IMR-90 (cell line): Measurements from ENCODE around the gene EPN1. TPM values are rescaled to one million over a fixed set of nuclear protein-coding genes. Genes with fewer than 3 reads are reported as not detected.

Experiments
- ATAC-seq: fragments of 200-7000 bp; cut with Tn5 transposase; 2 replicates; pipeline ENCODE4 v1.9.1; 2020; ENCODE audit warnings: low read depth, mild to moderate bottlenecking, moderate library complexity
- BruUV-seq: library from RNA; stranded (reverse); fragments of 400-500 nt; replicated peaks from 2 replicates; lab custom pipeline; 2021; lab: Mats Ljungman, UMichigan
- CTCF ChIA-PET: fragments of 300-600 bp; formaldehyde crosslinking; extraction: SDS; loops from one replicate; lab custom pipeline; 2021; ENCODE audit warnings: antibody characterized with exemption; lab: Yijun Ruan, JAX
- POLR2A ChIA-PET: fragments of 300-600 bp; sonication (Branson Sonifier 250); formaldehyde crosslinking; loops from one replicate; lab custom pipeline; 2022; ENCODE audit warnings: antibody characterized with exemption; ENCODE audit not compliant: unreplicated experiment; lab: Charles Lee
- DNase-seq: peaks from one replicate; pipeline ENCODE4 v3.0.0; 2013
- H2AFZ ChIP-seq: replicated peaks from 2 replicates; pipeline ENCODE3; 2013; ENCODE audit warnings: low read length, mild to moderate bottlenecking; ENCODE audit not compliant: poor library complexity
- H2AK5ac ChIP-seq: 2 replicates; pipeline ENCODE4 v1.6.1; 2013; ENCODE audit warnings: low read depth, low read length, inconsistent platforms
- H2AK9ac ChIP-seq: replicated peaks from 2 replicates; pipeline ENCODE3; 2013; ENCODE audit warnings: mild to moderate bottlenecking, low read depth, low read length, moderate library complexity; ENCODE audit not compliant: poor library complexity
- H2BK120ac ChIP-seq: 2 replicates; pipeline ENCODE4 v1.6.1; 2013; ENCODE audit warnings: low read depth, low read length, inconsistent platforms
- H2BK15ac ChIP-seq: 3 replicates; pipeline ENCODE4 v1.6.1; 2013; ENCODE audit warnings: low read depth, low read length, inconsistent platforms
- H2BK20ac ChIP-seq: 2 replicates; pipeline ENCODE4 v1.6.1; 2013; ENCODE audit warnings: low read depth, mild to moderate bottlenecking, inconsistent platforms, low read length, moderate library complexity
- H2BK5ac ChIP-seq: 2 replicates; pipeline ENCODE4 v1.6.1; 2013; ENCODE audit warnings: mild to moderate bottlenecking, low read depth, low read length, inconsistent platforms; ENCODE audit not compliant: poor library complexity, severe bottlenecking
- H3K14ac ChIP-seq: replicated peaks from 2 replicates; pipeline ENCODE4 v1.6.1; 2013; ENCODE audit warnings: low read depth, low read length, inconsistent platforms
- H3K18ac ChIP-seq: 2 replicates; pipeline ENCODE4 v1.6.1; 2013; ENCODE audit warnings: low read depth, low read length, control low read depth
- H3K23ac ChIP-seq: 2 replicates; pipeline ENCODE4 v1.6.1; 2013; ENCODE audit warnings: low read depth, low read length, inconsistent platforms
- H3K27ac ChIP-seq: 2 replicates; pipeline ENCODE4 v1.5.1; 2013; ENCODE audit warnings: mild to moderate bottlenecking, control low read depth, low read length; ENCODE audit not compliant: insufficient read depth
- H3K27me3 ChIP-seq: 2 replicates; pipeline ENCODE4 v1.6.1; 2013; ENCODE audit warnings: low read length; ENCODE audit not compliant: control insufficient read depth, insufficient read depth
- H3K36me3 ChIP-seq: 2 replicates; pipeline ENCODE4 v1.6.1; 2013; ENCODE audit warnings: low read length, mixed read lengths; ENCODE audit not compliant: control insufficient read depth, insufficient read depth
- H3K4ac ChIP-seq: 2 replicates; pipeline ENCODE4 v1.6.1; 2013; ENCODE audit warnings: low read depth, low read length, inconsistent platforms
- H3K4me1 ChIP-seq: 2 replicates; pipeline ENCODE4 v1.6.1; 2013; ENCODE audit warnings: low read length, mixed read lengths; ENCODE audit not compliant: control insufficient read depth, insufficient read depth
- H3K4me2 ChIP-seq: 2 replicates; pipeline ENCODE4 v1.6.1; 2013; ENCODE audit warnings: low read depth, mild to moderate bottlenecking, control low read depth, low read length, moderate library complexity
- H3K4me3 ChIP-seq: 2 replicates; pipeline ENCODE4 v1.5.1; 2013; ENCODE audit warnings: low read depth, mild to moderate bottlenecking, control low read depth, low read length, moderate library complexity; ENCODE audit not compliant: insufficient read depth
- H3K56ac ChIP-seq: 2 replicates; pipeline ENCODE4 v1.6.1; 2013; ENCODE audit warnings: low read length, inconsistent platforms; ENCODE audit not compliant: insufficient read depth; ENCODE audit errors: extremely low read depth
- H3K79me1 ChIP-seq, 2 experiments: 2 replicates each; pipeline ENCODE4 v1.6.1; 2013; ENCODE audit warnings: low read length in 2 of 2, inconsistent platforms in 1 of 2, low read depth in 1 of 2
- H3K9ac ChIP-seq: 2 replicates; pipeline ENCODE4 v1.6.1; 2013; ENCODE audit warnings: low read depth, low read length, control low read depth
- H3K9me1 ChIP-seq: 2 replicates; pipeline ENCODE4 v1.6.1; 2013; ENCODE audit warnings: low read length, inconsistent platforms; ENCODE audit not compliant: insufficient read depth
- H3K9me3 ChIP-seq: 2 replicates; pipeline ENCODE4 v1.6.1; 2013; ENCODE audit warnings: low read length; ENCODE audit not compliant: control insufficient read depth, insufficient read depth
- H4K20me1 ChIP-seq: 2 replicates; pipeline ENCODE4 v1.6.1; 2013; ENCODE audit warnings: low read length, inconsistent platforms; ENCODE audit not compliant: insufficient read depth
- H4K5ac ChIP-seq: 2 replicates; pipeline ENCODE4 v1.6.1; 2013; ENCODE audit warnings: mild to moderate bottlenecking, low read depth, low read length, control low read depth
- H4K8ac ChIP-seq, 2 experiments: 2 replicates each; pipeline ENCODE4 v1.6.1; 2013; ENCODE audit warnings: low read depth in 2 of 2, low read length in 2 of 2, control low read depth in 1 of 2, inconsistent platforms in 1 of 2
- H4K91ac ChIP-seq: 2 replicates; pipeline ENCODE4 v1.6.1; 2013; ENCODE audit warnings: low read depth, low read length, inconsistent platforms; ENCODE audit not compliant: insufficient read depth
- BHLHE40 ChIP-seq: fragments of 150-350 bp; IDR thresholded peaks from 2 replicates; pipeline ENCODE4 v1.6.1; 2016; ENCODE audit warnings: mild to moderate bottlenecking, low read depth, low read length
- CEBPB ChIP-seq: IDR thresholded peaks from 2 replicates; pipeline ENCODE4 v1.6.1; 2012; ENCODE audit warnings: low read depth, low read length, improper control_type of control experiment
- CHD1 ChIP-seq: IDR thresholded peaks from 2 replicates; pipeline ENCODE4 v1.6.1; 2012; ENCODE audit warnings: low read depth, low read length, improper control_type of control experiment
- FOS ChIP-seq: fragments of 150-350 bp; IDR thresholded peaks from 2 replicates; pipeline ENCODE4 v1.6.1; 2016; ENCODE audit warnings: low read depth, low read length
- MAFK ChIP-seq: IDR thresholded peaks from 2 replicates; pipeline ENCODE4 v1.6.1; 2012; ENCODE audit warnings: low read depth, low read length, improper control_type of control experiment
- MAZ ChIP-seq: IDR thresholded peaks from 2 replicates; pipeline ENCODE4 v1.6.1; 2012; ENCODE audit warnings: low read depth, mild to moderate bottlenecking, low read length, improper control_type of control experiment, moderate library complexity, borderline replicate concordance
- MXI1 ChIP-seq: IDR thresholded peaks from 2 replicates; pipeline ENCODE4 v1.6.1; 2012; ENCODE audit warnings: low read depth, mild to moderate bottlenecking, low read length, moderate library complexity, borderline replicate concordance
- NFE2L2 ChIP-seq: fragments of 150-350 bp; IDR thresholded peaks from 2 replicates; pipeline ENCODE4 v1.6.1; 2016; ENCODE audit warnings: low read depth, mild to moderate bottlenecking, low read length
- POLR2A ChIP-seq: IDR thresholded peaks from 2 replicates; pipeline ENCODE4 v1.6.1; 2012; ENCODE audit warnings: mild to moderate bottlenecking, low read depth, low read length
- RAD21 ChIP-seq: IDR thresholded peaks from 2 replicates; pipeline ENCODE4 v1.6.1; 2012; ENCODE audit warnings: low read length, improper control_type of control experiment
- RCOR1 ChIP-seq: IDR thresholded peaks from 2 replicates; pipeline ENCODE4 v1.6.1; 2012; ENCODE audit warnings: mild to moderate bottlenecking, low read length, improper control_type of control experiment; ENCODE audit not compliant: insufficient replicate concordance
- RFX5 ChIP-seq: IDR thresholded peaks from 2 replicates; pipeline ENCODE4 v1.8.0; 2012; ENCODE audit warnings: low read depth, mild to moderate bottlenecking, low read length, moderate library complexity
- SMC3 ChIP-seq: fragments of 150-350 bp; IDR thresholded peaks from 2 replicates; pipeline ENCODE4 v1.6.1; 2016; ENCODE audit warnings: low read depth, mild to moderate bottlenecking, antibody characterized with exemption, low read length, moderate library complexity
- WGBS, 2 experiments: methylation state at CpG; one replicate each; pipeline versions ENCODE4 v1.1.5 to v1.1.7; 2013; ENCODE audit warnings: missing lambda C conversion rate in 2 of 2; ENCODE audit not compliant: insufficient read length in 1 of 2; ENCODE audit errors: extremely low coverage in 2 of 2; 5-methylcytosine and 5-hydroxymethylcytosine counted together
- dilution Hi-C: fragments of 300-500 bp; cut with HindIII; formaldehyde crosslinking; loops from one replicate; pipeline ENCODE4 v1.14.3; 2018; ENCODE audit warnings: low sequenced_read_pairs; ENCODE audit not compliant: unreplicated experiment
- in situ Hi-C: fragments of 300-500 bp; cut with MboI; formaldehyde crosslinking; loops from 3 replicates; pipeline ENCODE4 v1.14.3; 2019; ENCODE audit warnings: low sequenced_read_pairs, inconsistent platforms, mixed read lengths
- intact Hi-C: fragments of 100-400 bp; cut with micrococcal nuclease; formaldehyde crosslinking; loops from 2 replicates; pipeline ENCODE4 v1.10.0; 2022
- polyA plus RNA-seq, 3 experiments: library from polyadenylated mRNA; depleted of rRNA; stranded (reverse); fragments of >200 nt; gene quantifications; 2 replicates each; pipeline ENCODE4 v1.2.3, GENCODE V29; 2012; ENCODE audit warnings: low replicate concordance in 1 of 3
- total RNA-seq: library from RNA; depleted of rRNA; stranded (reverse); fragments of >200 nt; gene quantifications from 2 replicates; pipeline ENCODE4 v1.2.3, GENCODE V29; 2012
- TF ChIP-seq, protein P1 (sequence below): fragments of 150-350 bp; IDR thresholded peaks from 2 replicates; pipeline ENCODE4 v1.6.1; 2016; ENCODE audit warnings: low read depth, mild to moderate bottlenecking, low read length, moderate library complexity, borderline replicate concordance
- TF ChIP-seq, protein P2 (sequence below): conservative IDR thresholded peaks from 2 replicates; pipeline ENCODE4 v1.5.1; 2012; ENCODE audit warnings: mild to moderate bottlenecking, low read depth, low read length, improper control_type of control experiment

Gene EPN1
- total and polyA plus RNA-seq, 2 of the 4 experiments (the other 2 are of a cell fraction) = 19.0 to 122 TPM

DNA sequence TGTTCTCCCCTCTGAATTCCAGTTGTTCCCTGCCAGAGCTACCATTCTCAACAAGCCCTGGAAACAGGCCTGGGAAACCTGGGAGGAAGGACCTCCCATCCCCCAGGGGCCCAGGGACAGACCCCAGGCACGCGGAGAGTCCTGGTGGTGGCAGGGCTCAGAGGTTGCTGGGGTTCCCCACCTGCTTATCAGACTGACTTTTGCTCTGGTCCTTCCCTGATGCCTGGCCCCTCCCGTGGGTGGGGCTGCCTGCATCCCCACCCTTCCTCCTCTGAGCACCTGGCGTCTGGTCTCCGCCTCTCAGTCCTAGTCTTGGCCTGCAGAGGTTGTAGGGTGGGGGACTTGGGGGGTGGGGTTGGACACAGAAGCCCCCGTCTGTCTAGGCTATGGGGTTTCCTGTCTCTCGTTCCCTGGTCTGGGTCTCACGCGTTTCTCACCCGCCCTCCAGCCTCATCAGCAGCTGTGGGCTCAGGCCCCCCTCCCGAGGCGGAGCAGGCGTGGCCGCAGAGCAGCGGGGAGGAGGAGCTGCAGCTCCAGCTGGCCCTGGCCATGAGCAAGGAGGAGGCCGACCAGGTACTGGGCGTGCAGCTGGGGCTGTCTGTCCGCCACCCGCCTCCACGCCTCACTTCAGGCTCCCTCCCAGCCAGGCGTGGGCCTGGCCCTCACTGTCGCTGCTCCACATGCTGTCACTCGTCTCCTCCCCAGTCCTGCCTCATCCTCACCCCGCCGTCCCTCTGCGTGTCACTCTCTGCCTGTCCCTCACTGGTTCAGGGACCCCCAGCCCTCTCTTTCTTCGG, 13.6 kb downstream of the EPN1 start:
- Histone ChIP-seq H2BK5ac (no peak overlapping the region), H3K79me1 (peaks cover 13 to 34% of the 10 kb centered on the region in 2 experiments), H4K91ac (no peak overlapping the region), H2AFZ (no peak overlapping the region), H3K4me1 (no peaks in the 10 kb centered on the region), H3K9me3 (no peaks in the 10 kb centered on the region), H2BK15ac (no peak overlapping the region), H4K20me1 (peaks cover 48% of the 10 kb centered on the region), H3K56ac (no peak overlapping the region), H3K18ac (no peak overlapping the region), H2BK20ac (no peak overlapping the region), H3K14ac (no peak overlapping the region), H2AK5ac (no peak overlapping the region), H3K9me1 (peaks cover 4% of the 10 kb centered on the region; the same call in 1 of the 2 replicates), H3K27me3 (no peaks in the 10 kb centered on the region), H3K23ac (no peak overlapping the region), H4K8ac (no peak overlapping the region), H2AK9ac (no peak overlapping the region), H3K4ac (no peak overlapping the region), H3K4me2 (no peak overlapping the region), H4K5ac (no peak overlapping the region), H3K27ac (no peak overlapping the region), H3K9ac (no peak overlapping the region), H3K36me3 (peaks cover 69% of the 10 kb centered on the region), H3K4me3 (no peak overlapping the region), H2BK120ac (no peak overlapping the region)
- dilution Hi-C loops (no loop called here), intact Hi-C loops (no loop called here), in situ Hi-C loops (loop anchor here (25.0 kb wide), 1 partner anchor 449 kb away; the partner anchor contains the start of gene ZNF444)
- 93% methylated on average over 6 of the region's 27 CpGs; no CpG with 5 or more reads in 1 of the 2 experiments for WGBS, 2 experiments
- ChIA-PET CTCF (no interaction called here), POLR2A (no interaction called here)
- ATAC-seq = no peak
- no peak for DNase-seq
- no TSS peak for BruUV-seq
- no peak for TF ChIP-seq POLR2A
- TF ChIP-seq, protein P1, sequence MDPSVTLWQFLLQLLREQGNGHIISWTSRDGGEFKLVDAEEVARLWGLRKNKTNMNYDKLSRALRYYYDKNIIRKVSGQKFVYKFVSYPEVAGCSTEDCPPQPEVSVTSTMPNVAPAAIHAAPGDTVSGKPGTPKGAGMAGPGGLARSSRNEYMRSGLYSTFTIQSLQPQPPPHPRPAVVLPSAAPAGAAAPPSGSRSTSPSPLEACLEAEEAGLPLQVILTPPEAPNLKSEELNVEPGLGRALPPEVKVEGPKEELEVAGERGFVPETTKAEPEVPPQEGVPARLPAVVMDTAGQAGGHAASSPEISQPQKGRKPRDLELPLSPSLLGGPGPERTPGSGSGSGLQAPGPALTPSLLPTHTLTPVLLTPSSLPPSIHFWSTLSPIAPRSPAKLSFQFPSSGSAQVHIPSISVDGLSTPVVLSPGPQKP = no peak
- TF ChIP-seq MAZ = no peak
- TF ChIP-seq FOS = no peak
- TF ChIP-seq, protein P2, sequence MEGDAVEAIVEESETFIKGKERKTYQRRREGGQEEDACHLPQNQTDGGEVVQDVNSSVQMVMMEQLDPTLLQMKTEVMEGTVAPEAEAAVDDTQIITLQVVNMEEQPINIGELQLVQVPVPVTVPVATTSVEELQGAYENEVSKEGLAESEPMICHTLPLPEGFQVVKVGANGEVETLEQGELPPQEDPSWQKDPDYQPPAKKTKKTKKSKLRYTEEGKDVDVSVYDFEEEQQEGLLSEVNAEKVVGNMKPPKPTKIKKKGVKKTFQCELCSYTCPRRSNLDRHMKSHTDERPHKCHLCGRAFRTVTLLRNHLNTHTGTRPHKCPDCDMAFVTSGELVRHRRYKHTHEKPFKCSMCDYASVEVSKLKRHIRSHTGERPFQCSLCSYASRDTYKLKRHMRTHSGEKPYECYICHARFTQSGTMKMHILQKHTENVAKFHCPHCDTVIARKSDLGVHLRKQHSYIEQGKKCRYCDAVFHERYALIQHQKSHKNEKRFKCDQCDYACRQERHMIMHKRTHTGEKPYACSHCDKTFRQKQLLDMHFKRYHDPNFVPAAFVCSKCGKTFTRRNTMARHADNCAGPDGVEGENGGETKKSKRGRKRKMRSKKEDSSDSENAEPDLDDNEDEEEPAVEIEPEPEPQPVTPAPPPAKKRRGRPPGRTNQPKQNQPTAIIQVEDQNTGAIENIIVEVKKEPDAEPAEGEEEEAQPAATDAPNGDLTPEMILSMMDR = no peak
- no peak for TF ChIP-seq NFE2L2
- TF ChIP-seq MAFK = no peak
- TF ChIP-seq RFX5 = no peak
- no peak for TF ChIP-seq MXI1
- TF ChIP-seq CEBPB = no peak
- TF ChIP-seq RCOR1 = no peak
- TF ChIP-seq CHD1 = no peak
- TF ChIP-seq RAD21 = no peak
- TF ChIP-seq SMC3 = no peak
- TF ChIP-seq BHLHE40 = no peak
